ENCODE results near the gene RPRD1B. TPM values are rescaled to one million over a fixed set of nuclear protein-coding genes. Genes with fewer than 3 reads are reported as not detected.

RPRD1B gene
- total and polyA plus RNA-seq, 2 of the 13 experiments (the other 11 are each of a cell fraction or from before 2014, with no cell fraction given), result 31.1 to 41.5 TPM

GRCh38 chr20:37986044-37986858, 47.3 kb upstream of the RPRD1B start (continued):
- TF ChIP-seq HMGXB4 (CRISPR knock-in tag; IDR thresholded peaks at IDR 0.05; ENCODE audit: borderline replicate concordance in 1 of 2, low read depth in 1 of 2), result no peak
- TF ChIP-seq ZNF749 (CRISPR knock-in tag; IDR thresholded peaks at IDR 0.05; ENCODE audit: borderline replicate concordance), result no peak
- no peak for TF ChIP-seq ZNF746 (CRISPR knock-in tag; IDR thresholded peaks at IDR 0.05)
- no peak for TF ChIP-seq ZMAT3 (CRISPR knock-in tag; conservative IDR thresholded peaks at IDR 0.05)
- TF ChIP-seq TRAFD1 (CRISPR knock-in tag; IDR thresholded peaks at IDR 0.05; ENCODE audit: borderline replicate concordance), result no peak
- no peak for TF ChIP-seq TRIM22 (IDR thresholded peaks at IDR 0.05)
- TF ChIP-seq BRD4 (CRISPR knock-in tag; IDR thresholded peaks at IDR 0.05), result peak; percentile 43; the same call in 1 of the 2 replicates
- TF ChIP-seq PPARG (CRISPR knock-in tag; conservative IDR thresholded peaks at IDR 0.05), result 0 out of 2 replicates have a peak, but pooled peaks have one; percentile 11
- no peak for TF ChIP-seq MTA1 (CRISPR knock-in tag; IDR thresholded peaks at IDR 0.05; ENCODE audit: borderline replicate concordance)
- no peak for TF ChIP-seq MIXL1 (CRISPR knock-in tag; IDR thresholded peaks at IDR 0.05)
- TF ChIP-seq KLF12 (CRISPR knock-in tag; IDR thresholded peaks at IDR 0.05; ENCODE audit: borderline replicate concordance), result peak; percentile 47; the same call in 1 of the 2 replicates
- TF ChIP-seq ZFP90 (CRISPR knock-in tag; IDR thresholded peaks at IDR 0.05; ENCODE audit: borderline replicate concordance), result 0 out of 2 replicates have a peak, but pooled peaks have one; percentile 44
- no peak for TF ChIP-seq SRSF9 (IDR thresholded peaks at IDR 0.05; ENCODE audit: borderline replicate concordance, insufficient read depth, low read depth, low read length, poor library complexity, severe bottlenecking)
- no peak for TF ChIP-seq ZNF160 (CRISPR knock-in tag; IDR thresholded peaks at IDR 0.05)
- no peak for TF ChIP-seq RFX3 (CRISPR knock-in tag; IDR thresholded peaks at IDR 0.05)
- peak; percentile 79 for TF ChIP-seq HNF4A (CRISPR knock-in tag; IDR thresholded peaks at IDR 0.05)
- TF ChIP-seq PAXIP1 (CRISPR knock-in tag; conservative IDR thresholded peaks at IDR 0.05), result peak; percentile 48; the same call in 1 of the 2 replicates
- TF ChIP-seq FOXC1 (CRISPR knock-in tag; IDR thresholded peaks at IDR 0.05; ENCODE audit: borderline replicate concordance), result 0 out of 2 replicates have a peak, but pooled peaks have one; percentile 4
- TF ChIP-seq ZNF543 (CRISPR knock-in tag; IDR thresholded peaks at IDR 0.05), result 0 out of 2 replicates have a peak, but pooled peaks have one; percentile 36
- TF ChIP-seq ZFY (CRISPR knock-in tag; IDR thresholded peaks at IDR 0.05), result peak; percentile 0; the same call in 1 of the 2 replicates
